Measurements from ENCODE around the gene C10orf90. TPM values are rescaled to one million over a fixed set of nuclear protein-coding genes. Genes with fewer than 3 reads are reported as not detected.

Gene C10orf90
- total RNA-seq, 1 donor from 2014 or later = 3.9 TPM

GRCh38 chr10:126638542-126638941 lies 32.0 kb downstream of the C10orf90 start:
- no peak for DNase-seq (ENCODE audit: low spot score)

GRCh38 chr10:126637501-126637900 lies 33.0 kb downstream of the C10orf90 start:
- DNase-seq (ENCODE audit: low spot score) = no peak

- DNase-seq (ENCODE audit: low spot score) = no peak
Measured at GRCh38 chr10:126634911-126635310, 35.6 kb downstream of the C10orf90 start.

- no peak for DNase-seq (ENCODE audit: low spot score)
Measured at GRCh38 chr10:126634347-126634746, 36.1 kb downstream of the C10orf90 start.

GRCh38 chr10:126632705-126633104 lies 37.8 kb downstream of the C10orf90 start:
- DNase-seq (ENCODE audit: low spot score) = no peak

GRCh38 chr10:126629925-126630624 lies 40.4 kb downstream of the C10orf90 start:
- DNase-seq (ENCODE audit: low spot score) = no peak

GRCh38 chr10:126628746-126629145 lies 41.7 kb downstream of the C10orf90 start:
- DNase-seq (ENCODE audit: low spot score) = no peak

- DNase-seq (ENCODE audit: low spot score) = no peak
Measured at GRCh38 chr10:126621846-126622245, 48.6 kb downstream of the C10orf90 start.

GRCh38 chr10:126618466-126618865 lies 52.0 kb downstream of the C10orf90 start:
- DNase-seq (ENCODE audit: low spot score) = no peak

- no peak for DNase-seq (ENCODE audit: low spot score)
Measured at GRCh38 chr10:126617733-126618132, 52.8 kb downstream of the C10orf90 start.

GRCh38 chr10:126617208-126617607 lies 53.3 kb downstream of the C10orf90 start:
- DNase-seq (ENCODE audit: low spot score) = no peak

GRCh38 chr10:126616737-126617136 lies 53.8 kb downstream of the C10orf90 start:
- DNase-seq (ENCODE audit: low spot score) = no peak

GRCh38 chr10:126611303-126611702 lies 59.2 kb downstream of the C10orf90 start:
- DNase-seq (ENCODE audit: low spot score) = no peak

- DNase-seq (ENCODE audit: low spot score) = no peak
Measured at GRCh38 chr10:126609566-126609965, 60.9 kb downstream of the C10orf90 start.

GRCh38 chr10:126599949-126600682 lies 70.4 kb downstream of the C10orf90 start:
- no peak for DNase-seq (ENCODE audit: low spot score)

GRCh38 chr10:126598009-126598408 lies 72.5 kb downstream of the C10orf90 start:
- no peak for DNase-seq (ENCODE audit: low spot score)

- no peak for DNase-seq (ENCODE audit: low spot score)
Measured at GRCh38 chr10:126597211-126597610, 73.3 kb downstream of the C10orf90 start.

- no peak for DNase-seq (ENCODE audit: low spot score)
Measured at GRCh38 chr10:126596472-126597016, 73.9 kb downstream of the C10orf90 start.

- no peak for DNase-seq (ENCODE audit: low spot score)
Measured at GRCh38 chr10:126595160-126595559, 75.3 kb downstream of the C10orf90 start.

- DNase-seq (ENCODE audit: low spot score) = no peak
Measured at GRCh38 chr10:126593968-126594701, 76.4 kb downstream of the C10orf90 start.

- no peak for DNase-seq (ENCODE audit: low spot score)
Measured at GRCh38 chr10:126592901-126593300, 77.6 kb downstream of the C10orf90 start.

GRCh38 chr10:126588024-126588423 lies 82.5 kb downstream of the C10orf90 start:
- DNase-seq (ENCODE audit: low spot score) = no peak
